K562 (cell line): ENCODE measurements around the gene HLA-DQB1. TPM values are rescaled to one million over a fixed set of nuclear protein-coding genes. Genes with fewer than 3 reads are reported as not detected.

Experiments used
- ATAC-seq: fragments of 200-7000 bp; cut with Tn5 transposase; 3 replicates; pipeline ENCODE4 v1.9.1; 2020; ENCODE audit warnings: moderate library complexity
- BruUV-seq: library from RNA; stranded (reverse); fragments of 400-500 nt; replicated peaks from 2 replicates; lab custom pipeline; 2021; lab: Mats Ljungman, UMichigan
- CTCF ChIA-PET: fragments of 300-600 bp; formaldehyde crosslinking; extraction: SDS; loops from one replicate; lab custom pipeline; 2021; ENCODE audit warnings: low intra/inter-chr PET ratio; lab: Yijun Ruan, JAX
- POLR2A ChIA-PET: fragments of 300-600, 350-650 bp; sonication (Branson Sonifier 250); formaldehyde crosslinking; extraction: SDS; loops from one replicate; lab custom pipeline; 2021; ENCODE audit warnings: antibody characterized with exemption, inconsistent platforms; lab: Yijun Ruan, JAX
- DNase-seq, 4 experiments: peaks; one replicate each; pipeline versions ENCODE4 v3.0.0 to v3.0.0-alpha.2; 2011 to 2018; ENCODE audit warnings: low spot score in 3 of 4, mixed read lengths in 3 of 4; ENCODE audit errors: extremely low read depth in 1 of 4
- FAIRE-seq: peaks from 2 replicates; lab custom pipeline; 2011; peaks lifted over from hg19 to GRCh38; lab: Jason Lieb, UNC
- H2AFZ ChIP-seq: 2 replicates; pipeline ENCODE4 v1.6.0; 2011; ENCODE audit warnings: low read depth, low read length, control low read depth, inconsistent platforms
- H3K27ac ChIP-seq: fragments of 200-600 bp; 3 replicates; pipeline ENCODE4 v1.8.0; 2011; ENCODE audit warnings: low read depth, mild to moderate bottlenecking, control low read depth, inconsistent platforms, low read length, moderate library complexity, mixed read lengths; ENCODE audit errors: extremely low read depth
- H3K27me3 ChIP-seq, 2 experiments: fragments of 300-600 bp in 1 of 2; 2 replicates in 1 of 2; 3 replicates in 1 of 2; pipeline versions ENCODE4 v1.6.0 to v1.8.0; 2011; ENCODE audit warnings: inconsistent platforms in 2 of 2, low read length in 2 of 2, mild to moderate bottlenecking in 1 of 2, mixed read lengths in 1 of 2, moderate library complexity in 1 of 2; ENCODE audit not compliant: control insufficient read depth in 2 of 2, insufficient read depth in 2 of 2
- H3K36me3 ChIP-seq: fragments of 300-600 bp; 3 replicates; pipeline ENCODE4 v1.8.0; 2011; ENCODE audit warnings: mild to moderate bottlenecking, low read length, inconsistent platforms; ENCODE audit not compliant: control insufficient read depth, insufficient read depth
- H3K4me1 ChIP-seq, 2 experiments: fragments of 200-600 bp in 1 of 2; replicated peaks in 1 of 2; 2 replicates in 1 of 2; 3 replicates in 1 of 2; pipeline versions ENCODE4 v1.5.1 to v1.8.0; 2011; ENCODE audit warnings: inconsistent platforms in 2 of 2, low read length in 2 of 2, mild to moderate bottlenecking in 1 of 2, mixed read lengths in 1 of 2, moderate library complexity in 1 of 2; ENCODE audit not compliant: control insufficient read depth in 2 of 2, insufficient read depth in 2 of 2
- H3K4me2 ChIP-seq: 2 replicates; pipeline ENCODE4 v1.6.1; 2011; ENCODE audit warnings: low read length, control low read depth, inconsistent platforms, mixed read lengths; ENCODE audit not compliant: insufficient read depth
- H3K4me3 ChIP-seq: fragments of 200-600 bp; sonication (generic), shearing (Covaris generic); 2 replicates; pipeline ENCODE4 v1.5.1; 2016; ENCODE audit warnings: control low read depth, inconsistent platforms
- H3K79me2 ChIP-seq: fragments of 200-600 bp; 3 replicates; pipeline ENCODE4 v1.8.0; 2011; ENCODE audit warnings: low read length, inconsistent platforms; ENCODE audit not compliant: control insufficient read depth, insufficient read depth
- H3K9ac ChIP-seq, 2 experiments: 2 replicates each; pipeline versions ENCODE4 v1.6.0 to v1.6.1; 2011; ENCODE audit warnings: low read depth in 2 of 2, low read length in 2 of 2, control low read depth in 1 of 2, inconsistent platforms in 1 of 2, mild to moderate bottlenecking in 1 of 2, mixed read lengths in 1 of 2; ENCODE audit not compliant: insufficient read depth in 1 of 2
- H3K9me1 ChIP-seq: one replicate; pipeline ENCODE4 v1.6.0; 2011; ENCODE audit warnings: inconsistent platforms, mild to moderate bottlenecking, low read length, moderate library complexity; ENCODE audit not compliant: control insufficient read depth, insufficient read depth
- H3K9me3 ChIP-seq: replicated peaks from 2 replicates; pipeline ENCODE4 v1.5.1; 2011; ENCODE audit warnings: low read depth, low read length, inconsistent platforms; ENCODE audit not compliant: control insufficient read depth, insufficient read depth
- H4K20me1 ChIP-seq: replicated peaks from 2 replicates; pipeline ENCODE4 v1.6.1; 2011; ENCODE audit warnings: low read length, inconsistent platforms, mixed read lengths; ENCODE audit not compliant: control insufficient read depth, insufficient read depth
- BHLHE40 ChIP-seq: IDR thresholded peaks from 2 replicates; pipeline ENCODE4 v1.6.1; 2011; ENCODE audit warnings: low read length, improper control_type of control experiment
- DNMT1 ChIP-seq: fragments of 450-650 bp; IDR thresholded peaks from 2 replicates; pipeline ENCODE4 v1.6.1; 2016; ENCODE audit warnings: antibody characterized with exemption, mild to moderate bottlenecking
- E2F3 ChIP-seq: fragments of 250-450 bp; sonication (Bioruptor Pico); IDR thresholded peaks from 2 replicates; pipeline ENCODE4 v1.4.0; 2020; ENCODE audit warnings: mild to moderate bottlenecking
- E4F1 ChIP-seq: fragments of 250-450 bp; sonication (Bioruptor Pico); IDR thresholded peaks from 2 replicates; pipeline ENCODE4 v1.5.0; 2021; ENCODE audit warnings: mild to moderate bottlenecking, borderline replicate concordance
- FOXM1 ChIP-seq, 2 experiments: fragments of 450-650 bp in 1 of 2; sonication (generic) in 1 of 2; formaldehyde crosslinking in 1 of 2; IDR thresholded peaks; 2 replicates each; pipeline versions ENCODE4 v1.6.1 to v1.9.0; 2017 to 2022; ENCODE audit warnings: low read depth in 2 of 2, mild to moderate bottlenecking in 2 of 2, missing genetic modification reagents in 1 of 2, moderate library complexity in 1 of 2
- MLX ChIP-seq, 2 experiments: fragments of 450-650 bp in 1 of 2; sonication (generic) in 1 of 2; formaldehyde crosslinking; conservative IDR thresholded peaks; 2 replicates each; pipeline versions ENCODE4 v1.4.0 to v1.8.1; 2020 to 2022; ENCODE audit warnings: mild to moderate bottlenecking in 1 of 2, missing genetic modification reagents in 1 of 2
- POLR3A ChIP-seq: IDR thresholded peaks from 2 replicates; pipeline ENCODE4 v1.6.1; 2011; ENCODE audit warnings: borderline replicate concordance, mild to moderate bottlenecking, moderate library complexity; ENCODE audit not compliant: insufficient read length, insufficient read depth; ENCODE audit errors: extremely low read depth
- RBM39 ChIP-seq: fragments of 200-400 bp; formaldehyde crosslinking; optimal IDR thresholded peaks from 2 replicates; pipeline ENCODE3; 2018; ENCODE audit warnings: low read depth, low read length
- SOX6 ChIP-seq: fragments of 450-650 bp; IDR thresholded peaks from 2 replicates; pipeline ENCODE4 v1.6.1; 2014; ENCODE audit warnings: mild to moderate bottlenecking
- ZHX1 ChIP-seq: fragments of 150-350 bp; conservative IDR thresholded peaks from 2 replicates; pipeline ENCODE4 v1.6.1; 2014; ENCODE audit warnings: low read length
- ZNF324 ChIP-seq: fragments of 250-450 bp; sonication (Bioruptor Pico); IDR thresholded peaks from 2 replicates; pipeline ENCODE4 v1.4.0; 2020; ENCODE audit warnings: mild to moderate bottlenecking
- ZNF551 ChIP-seq: fragments of 250-450 bp; sonication (Bioruptor Pico); IDR thresholded peaks from 2 replicates; pipeline ENCODE4 v1.5.0; 2021; ENCODE audit warnings: mild to moderate bottlenecking, moderate library complexity
- WGBS: fragments of 100-300 bp; shearing (Covaris generic); methylation state at CpG from one replicate; pipeline ENCODE4 v1.1.6; 2016; ENCODE audit warnings: low coverage, mixed read lengths; ENCODE audit not compliant: insufficient coverage; ENCODE audit errors: missing lambda C conversion rate; 5-methylcytosine and 5-hydroxymethylcytosine counted together
- in situ Hi-C: fragments of 300-500 bp; cut with MboI; formaldehyde crosslinking; loops from 4 replicates; pipeline ENCODE4 v1.15.0; 2018; ENCODE audit warnings: inconsistent platforms, mixed read lengths
- intact Hi-C: fragments of 100-400 bp; cut with micrococcal nuclease; formaldehyde crosslinking; loops from 2 replicates; pipeline ENCODE4 v1.14.2; 2022
- polyA plus RNA-seq, 8 experiments: library from polyadenylated mRNA; depleted of rRNA in 4 of 8; stranded (reverse) in 5 of 8; unstranded in 3 of 8; fragments of >200 nt; fragmentation: Nextera tagmentation in 2 of 8; fragmentation: Illumina TruSeq in 1 of 8; extraction: Ambion mirVana in 2 of 8; extraction: Trizol in 1 of 8; gene quantifications; 2 replicates each; pipeline versions ENCODE4 v1.2.1 to v1.2.3, GENCODE V29; 2011 to 2014; ENCODE audit warnings: inconsistent platforms in 1 of 8, missing spikeins in 1 of 8
- total RNA-seq, 7 experiments: library from RNA; depleted of rRNA in 6 of 7; stranded (reverse); fragments of >200 nt in 6 of 7; fragmentation: Illumina TruSeq in 2 of 7; extraction: Trizol in 2 of 7; gene quantifications; 2 replicates each; pipeline versions ENCODE4 v1.2.1 to v1.2.3, GENCODE V29; 2011 to 2021; ENCODE audit warnings: low replicate concordance in 1 of 7

Gene HLA-DQB1
- total and polyA plus RNA-seq, 9 of the 15 experiments (the other 6 are each of a cell fraction or from before 2014, with no cell fraction given), result 0.29 TPM; not detected in 8

GRCh38 chr6:32664354-32664753, 2.1 kb downstream of the HLA-DQB1 start:
- DNase-seq (no peak), FAIRE-seq (no peak), ATAC-seq (no peak)
- TF ChIP-seq FOXM1 (IDR thresholded peaks at IDR 0.05; ENCODE audit: low read depth), result no peak
- no peak for TF ChIP-seq FOXM1 (CRISPR knock-in tag; IDR thresholded peaks at IDR 0.05; ENCODE audit: low read depth)
- no peak for TF ChIP-seq POLR3A
- TF ChIP-seq SOX6, result no peak
- TF ChIP-seq RBM39, result no peak
- no peak for TF ChIP-seq E2F3 (CRISPR knock-in tag)
- TF ChIP-seq DNMT1, result no peak
- TF ChIP-seq ZNF324, result no peak
- TF ChIP-seq MLX (CRISPR knock-in tag; conservative IDR thresholded peaks at IDR 0.05), result no peak
- TF ChIP-seq ZNF551, result no peak
- TF ChIP-seq E4F1 (CRISPR knock-in tag), result no peak
- no peak for TF ChIP-seq BHLHE40
- no peak for TF ChIP-seq ZHX1
- no peaks in the 10 kb centered on the region for H3K9me1 ChIP-seq
- BruUV-seq, result no TSS peak
- H3K9me3 ChIP-seq, result no peaks in the 10 kb centered on the region
- WGBS, result 6% methylated on average over 2 of the region's 26 CpGs
- H2AFZ ChIP-seq, result no peak overlapping the region
- no peaks in the 10 kb centered on the region for H4K20me1 ChIP-seq
- no peak overlapping the region for H3K27ac ChIP-seq
- intact Hi-C loops (no loop called here), in situ Hi-C loops (loop anchor here (5.0 kb wide), 1 partner anchor 93 kb away; no protein-coding TSS in a partner anchor)
- no peak overlapping the region for H3K4me3 ChIP-seq
- H3K4me1 ChIP-seq, result no peaks in the 10 kb centered on the region
- ChIA-PET POLR2A (no interaction called here), CTCF (no interaction called here)
- no peak overlapping the region for H3K4me2 ChIP-seq
- no peaks in the 10 kb centered on the region for H3K79me2 ChIP-seq
- H3K27me3 ChIP-seq, result no peaks in the 10 kb centered on the region
- H3K36me3 ChIP-seq, result no peaks in the 10 kb centered on the region
- no peak overlapping the region for H3K9ac ChIP-seq
